Placental epithelial cell (primary cell): ENCODE data around the gene KRR1. TPM values are rescaled to one million over a fixed set of nuclear protein-coding genes. Genes with fewer than 3 reads are reported as not detected.

ENCODE experiments used
- total RNA-seq: library from RNA; depleted of rRNA; stranded (reverse); fragments of >200 nt; gene quantifications from 2 replicates; pipeline ENCODE4 v1.2.3, GENCODE V29; 2012

Gene KRR1
- total RNA-seq, result 21.2 and 27.4 TPM in 2 replicates

DNA sequence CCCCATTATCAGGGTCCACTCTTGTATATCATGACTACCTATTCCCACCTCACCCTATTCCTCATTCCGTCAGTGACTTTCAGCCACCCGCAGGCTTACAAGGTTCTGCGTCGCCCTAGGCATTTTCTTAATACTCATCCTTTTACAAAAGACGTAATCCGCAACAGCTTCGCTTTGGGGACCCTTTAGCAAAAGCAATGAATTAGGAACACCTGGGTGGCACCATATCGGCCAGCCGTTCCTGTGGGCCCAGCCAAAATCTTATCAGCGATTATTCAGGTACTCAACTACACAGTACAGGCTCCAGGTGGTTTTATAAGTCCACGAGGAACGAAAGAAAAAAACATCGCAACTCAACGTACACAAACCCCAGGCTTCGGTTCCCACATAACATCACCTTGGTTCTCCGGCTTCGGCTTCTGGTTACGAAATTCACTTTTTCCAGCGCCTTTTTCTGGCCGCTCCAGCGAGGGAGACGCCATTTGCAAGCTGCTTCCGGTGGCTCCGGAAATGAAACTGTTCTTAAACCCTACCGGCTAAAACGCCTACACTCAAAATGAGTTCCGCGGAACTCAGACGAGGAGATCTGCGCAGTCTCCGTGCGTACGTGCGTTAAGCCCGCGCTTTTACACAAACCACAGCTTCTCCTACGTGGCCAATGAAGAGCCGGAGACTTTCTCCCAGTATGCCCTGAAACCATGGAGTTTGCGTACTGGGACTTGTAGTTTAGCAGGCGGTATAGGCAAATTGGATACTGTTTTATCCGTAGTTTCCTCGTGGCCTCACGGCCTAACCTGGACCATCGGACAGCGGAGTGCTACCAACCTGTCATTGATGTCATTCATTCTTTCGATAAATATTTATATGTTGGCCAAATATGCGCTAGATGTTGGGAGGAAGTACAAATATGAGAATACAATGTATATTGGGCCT is at the start of gene KRR1:
TSS of gene KRR1 (minus strand) at position 494 of the 933 bp plus-strand sequence. CDS start at position 482, 12 bp downstream.

GRCh38 chr12:75480469-75480949 is 30.9 kb downstream of the KRR1 start, which contains the start of gene GLIPR1:
GLIPR1 (plus strand) TSS chr12:75480755; CDS start chr12:75480881, 126 bp downstream.

Other genes starting within 250 kb of the KRR1 start
- 1.6 and 6.3 TPM in 2 replicates for gene CAPS2, start 181.3 kb downstream of the KRR1 start, total RNA-seq
- 0.79 TPM in 1 of 2 replicates, not detected in the other for gene GLIPR1L1, start 176.9 kb downstream of the KRR1 start, total RNA-seq
- 0.11 and 0.79 TPM in 2 replicates for gene GLIPR1L2, start 120.5 kb downstream of the KRR1 start, total RNA-seq
- gene GLIPR1, start 30.9 kb downstream of the KRR1 start, total RNA-seq, result 2.0 and 38.4 TPM in 2 replicates